IPS-20b (cell line): ENCODE measurements around the gene MTREX.

Source experiments
- H3K27ac ChIP-seq: one replicate; pipeline ENCODE4 v1.5.1; 2013; ENCODE audit warnings: low read length
- H3K27me3 ChIP-seq: 2 replicates; pipeline ENCODE4 v1.6.1; 2013; ENCODE audit warnings: mild to moderate bottlenecking, low read length, inconsistent platforms; ENCODE audit not compliant: insufficient read depth
- H3K36me3 ChIP-seq: 2 replicates; pipeline ENCODE4 v1.6.1; 2013; ENCODE audit warnings: low read depth, mild to moderate bottlenecking, inconsistent platforms, low read length, moderate library complexity; ENCODE audit not compliant: insufficient read depth
- H3K4me1 ChIP-seq: 2 replicates; pipeline ENCODE4 v1.6.1; 2013; ENCODE audit warnings: mild to moderate bottlenecking, control low read depth, inconsistent platforms, low read length, moderate library complexity; ENCODE audit not compliant: insufficient read depth
- H3K4me3 ChIP-seq: 2 replicates; pipeline ENCODE4 v1.5.1; 2013; ENCODE audit warnings: mild to moderate bottlenecking, low read length, inconsistent platforms
- H3K9ac ChIP-seq: 2 replicates; pipeline ENCODE4 v1.6.1; 2013; ENCODE audit warnings: low read depth, mild to moderate bottlenecking, inconsistent platforms, low read length, moderate library complexity
- H3K9me3 ChIP-seq: 2 replicates; pipeline ENCODE4 v1.6.1; 2013; ENCODE audit warnings: mild to moderate bottlenecking, low read depth, low read length, inconsistent platforms; ENCODE audit not compliant: insufficient read depth

The MTREX gene

DNA sequence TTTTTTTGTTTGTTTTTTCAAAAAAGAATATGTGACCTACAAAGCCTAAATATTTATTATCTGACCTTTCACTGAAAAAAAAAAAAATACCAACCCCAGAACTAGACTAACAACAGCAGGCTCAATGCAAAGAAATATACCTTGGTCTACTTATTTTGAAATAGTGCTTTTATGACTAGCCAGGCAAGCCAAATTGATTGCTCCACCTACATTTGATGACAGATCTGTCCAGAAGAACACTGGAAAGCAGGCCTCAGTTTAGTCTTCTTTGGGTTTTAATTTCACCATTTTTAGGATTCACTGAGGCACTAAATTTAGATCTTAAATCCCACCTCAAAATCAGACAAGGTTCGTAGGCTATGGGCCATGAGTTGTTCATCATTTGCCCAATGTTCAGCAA is 129.7 kb downstream of the MTREX start:
- H3K27ac ChIP-seq: peak overlapping the region; percentile 7
- H3K36me3 ChIP-seq: peaks cover 82% of the 10 kb centered on the region
- H3K4me3 ChIP-seq: no peak overlapping the region

DNA sequence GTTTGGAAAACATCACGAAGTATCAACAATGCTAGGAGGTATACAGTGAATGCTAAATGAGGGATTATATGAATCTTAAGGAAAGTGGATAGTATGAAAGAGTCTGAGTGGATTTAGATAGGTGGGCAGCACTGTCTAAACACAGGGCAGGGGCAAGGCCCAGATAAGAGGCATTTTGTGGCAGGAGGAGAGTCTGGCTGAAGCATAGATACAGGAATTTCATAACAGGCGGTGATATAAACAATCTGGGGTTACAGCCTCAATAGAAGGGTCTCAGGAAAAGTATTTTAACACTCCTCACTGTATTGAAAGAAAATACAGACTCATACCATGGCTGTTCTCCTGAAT is 130.0 kb downstream of the MTREX start:
- Histone ChIP-seq H3K27ac (peak overlapping the region; percentile 7), H3K27me3 (no peaks in the 10 kb centered on the region), H3K4me1 (peaks cover 34% of the 10 kb centered on the region), H3K9ac (peak overlapping the region; percentile 68; the same call in 1 of the 2 replicates), H3K36me3 (peaks cover 79% of the 10 kb centered on the region), H3K9me3 (peaks cover 30% of the 10 kb centered on the region; the same call in 1 of the 2 replicates), H3K4me3 (no peak overlapping the region)

More for the DNA sequence above, 129.7 kb downstream of the MTREX start:
- Histone ChIP-seq H3K9ac (peak overlapping the region; percentile 68; the same call in 1 of the 2 replicates), H3K9me3 (peaks cover 34% of the 10 kb centered on the region; the same call in 1 of the 2 replicates), H3K27me3 (no peaks in the 10 kb centered on the region), H3K4me1 (peaks cover 34% of the 10 kb centered on the region)

- H3K27me3 ChIP-seq: no peaks in the 10 kb centered on the region
- H3K36me3 ChIP-seq: peaks cover 71% of the 10 kb centered on the region
- no peak overlapping the region for H3K4me3 ChIP-seq
- peaks cover 34% of the 10 kb centered on the region for H3K4me1 ChIP-seq
- H3K9ac ChIP-seq: peak overlapping the region; percentile 12; the same call in 1 of the 2 replicates
- peaks cover 20% of the 10 kb centered on the region; the same call in 1 of the 2 replicates for H3K9me3 ChIP-seq
- H3K27ac ChIP-seq: peak overlapping the region; percentile 0
These were observed 131.2 kb downstream of the MTREX start for GRCh38 chr5:55438998-55439397.

DNA sequence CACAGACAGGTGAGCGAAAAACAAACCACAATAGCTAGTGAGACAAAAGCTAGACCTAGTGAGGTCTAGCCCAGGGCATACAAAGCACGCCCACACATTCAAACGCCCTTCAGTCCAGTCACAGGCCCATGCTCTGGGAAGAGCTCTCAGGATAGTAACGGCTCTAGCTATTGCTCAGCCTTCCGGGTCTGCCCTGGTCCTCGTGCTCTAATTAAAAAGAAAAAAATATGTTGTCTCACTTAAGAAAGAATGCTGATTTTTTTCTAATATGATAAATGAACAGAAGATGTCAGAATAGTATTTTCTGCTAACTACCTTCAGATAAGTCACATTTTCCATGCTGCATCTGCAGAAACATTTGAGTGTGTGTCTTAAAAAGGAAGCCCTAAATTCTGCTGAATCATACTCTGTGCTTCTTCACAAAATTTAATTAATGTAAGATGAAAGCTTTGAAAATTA is 132.4 kb downstream of the MTREX start:
- no peaks in the 10 kb centered on the region for H3K27me3 ChIP-seq
- peaks cover 9% of the 10 kb centered on the region; the same call in 1 of the 2 replicates for H3K9me3 ChIP-seq
- H3K27ac ChIP-seq: peak overlapping the region; percentile 0
- H3K4me3 ChIP-seq: no peak overlapping the region
- H3K4me1 ChIP-seq: peaks cover 34% of the 10 kb centered on the region
- H3K36me3 ChIP-seq: peaks cover 59% of the 10 kb centered on the region
- H3K9ac ChIP-seq: peak overlapping the region; percentile 12; the same call in 1 of the 2 replicates

DNA sequence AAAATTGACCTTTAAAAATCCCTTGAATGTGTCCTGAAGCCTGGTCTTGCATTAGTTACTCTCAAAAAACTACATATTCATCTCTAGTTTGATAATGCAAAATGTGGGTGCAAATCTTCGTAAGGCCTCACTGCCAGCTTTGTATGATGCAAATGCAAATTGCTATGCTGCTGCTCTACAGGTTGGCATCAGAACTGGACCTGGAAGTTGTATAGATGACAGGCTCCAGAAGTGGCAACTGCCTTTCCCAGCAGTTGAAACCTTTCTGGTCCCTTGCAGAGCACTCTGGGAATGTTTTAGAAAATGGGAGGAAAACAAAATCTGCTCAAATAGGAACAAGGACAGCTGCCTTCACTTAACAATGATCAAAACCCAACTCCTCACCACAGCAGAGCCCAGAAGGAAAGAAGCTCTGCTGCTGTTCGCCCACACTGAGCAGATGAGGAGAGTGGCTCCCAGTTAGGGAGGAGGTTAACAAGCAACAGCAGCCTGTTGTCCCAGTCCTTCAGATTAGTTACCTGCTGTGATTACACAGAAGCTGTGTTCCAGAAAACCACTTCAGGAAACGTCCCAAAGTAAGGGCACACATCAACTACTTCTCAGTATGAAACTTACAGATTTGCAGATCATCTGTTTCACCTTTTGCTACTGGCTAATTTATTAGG is 133.4 kb downstream of the MTREX start:
- H3K27me3 ChIP-seq: no peaks in the 10 kb centered on the region
- no peak overlapping the region for H3K27ac ChIP-seq
- H3K4me3 ChIP-seq: no peak overlapping the region
- peaks cover 8% of the 10 kb centered on the region; the same call in 1 of the 2 replicates for H3K9me3 ChIP-seq
- H3K9ac ChIP-seq: no peak overlapping the region
- H3K4me1 ChIP-seq: peaks cover 34% of the 10 kb centered on the region
- peaks cover 48% of the 10 kb centered on the region for H3K36me3 ChIP-seq

DNA sequence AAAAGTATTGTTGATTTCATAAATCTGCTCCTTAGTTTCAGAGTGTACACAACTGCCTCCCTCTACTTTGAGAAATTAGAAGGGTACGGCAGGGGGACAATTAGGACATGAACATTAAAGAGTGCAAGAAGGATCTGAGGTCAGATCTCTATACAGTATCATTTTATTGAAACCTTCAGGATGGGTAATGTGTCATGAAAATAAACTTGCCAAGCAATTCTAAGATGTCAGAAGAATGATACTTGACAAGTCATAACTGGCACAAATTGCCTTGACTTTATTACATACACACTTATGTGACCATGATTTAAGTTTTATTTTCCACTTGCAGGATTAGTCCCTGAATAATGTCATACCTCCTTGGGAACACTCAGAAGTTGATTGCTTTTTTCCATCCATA is 134.2 kb downstream of the MTREX start:
- peaks cover 1% of the 10 kb centered on the region; the same call in 1 of the 2 replicates for H3K9me3 ChIP-seq
- H3K36me3 ChIP-seq: peaks cover 41% of the 10 kb centered on the region
- H3K4me1 ChIP-seq: peaks cover 34% of the 10 kb centered on the region
- H3K9ac ChIP-seq: no peak overlapping the region
- H3K27me3 ChIP-seq: no peaks in the 10 kb centered on the region
- H3K4me3 ChIP-seq: no peak overlapping the region
- no peak overlapping the region for H3K27ac ChIP-seq

- peaks cover 13% of the 10 kb centered on the region for H3K36me3 ChIP-seq
- no peaks in the 10 kb centered on the region for H3K27me3 ChIP-seq
- no peak overlapping the region for H3K9ac ChIP-seq
- no peak overlapping the region for H3K4me3 ChIP-seq
- no peaks in the 10 kb centered on the region for H3K9me3 ChIP-seq
- no peak overlapping the region for H3K27ac ChIP-seq
- peaks cover 9% of the 10 kb centered on the region for H3K4me1 ChIP-seq
These were observed 138.0 kb downstream of the MTREX start for GRCh38 chr5:55445791-55446190.

DNA sequence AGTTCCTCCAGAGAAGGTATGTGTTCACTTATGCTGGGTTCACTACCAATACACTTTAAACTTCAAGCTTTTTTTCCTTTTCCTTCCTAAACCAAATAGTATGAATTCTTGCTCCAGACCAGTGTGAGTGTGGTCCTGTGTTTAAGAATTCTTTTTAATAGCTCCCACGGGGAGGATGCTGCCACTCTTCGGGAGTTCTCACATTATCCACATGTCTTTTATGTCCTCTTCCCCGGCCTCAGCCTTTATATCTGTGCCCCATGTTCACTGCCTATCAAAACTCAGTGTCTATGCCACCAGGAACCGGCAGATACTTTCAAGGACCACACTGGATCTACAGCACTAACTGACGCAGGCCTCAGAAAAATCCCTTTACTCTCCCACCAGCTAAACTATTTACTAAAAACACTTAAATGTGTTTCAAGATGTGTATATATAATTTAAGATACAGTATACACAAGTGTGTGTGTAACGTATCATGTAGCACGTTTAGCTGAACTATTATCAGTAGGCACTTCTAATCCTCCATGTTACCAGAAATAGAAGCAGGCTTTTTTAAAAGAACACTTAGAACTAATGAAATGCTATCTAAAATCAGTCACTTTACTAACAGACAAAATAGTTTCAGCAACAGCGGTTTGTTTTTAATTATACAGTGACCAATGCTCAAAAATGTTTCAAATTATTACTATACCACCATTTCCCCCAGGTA is 139.0 kb downstream of the MTREX start:
- Histone ChIP-seq H3K9me3 (no peaks in the 10 kb centered on the region), H3K4me3 (no peak overlapping the region), H3K27me3 (no peaks in the 10 kb centered on the region), H3K4me1 (peaks cover 1% of the 10 kb centered on the region), H3K9ac (no peak overlapping the region), H3K36me3 (peaks cover 3% of the 10 kb centered on the region), H3K27ac (no peak overlapping the region)

- no peaks in the 10 kb centered on the region for H3K27me3 ChIP-seq
- no peak overlapping the region for H3K4me3 ChIP-seq
- no peak overlapping the region for H3K27ac ChIP-seq
- H3K4me1 ChIP-seq: peaks cover 10% of the 10 kb centered on the region
- H3K9me3 ChIP-seq: no peaks in the 10 kb centered on the region
- no peaks in the 10 kb centered on the region; the same call in 1 of the 2 replicates for H3K36me3 ChIP-seq
- no peak overlapping the region for H3K9ac ChIP-seq
These were observed 142.4 kb downstream of the MTREX start for GRCh38 chr5:55450050-55450765.

DNA sequence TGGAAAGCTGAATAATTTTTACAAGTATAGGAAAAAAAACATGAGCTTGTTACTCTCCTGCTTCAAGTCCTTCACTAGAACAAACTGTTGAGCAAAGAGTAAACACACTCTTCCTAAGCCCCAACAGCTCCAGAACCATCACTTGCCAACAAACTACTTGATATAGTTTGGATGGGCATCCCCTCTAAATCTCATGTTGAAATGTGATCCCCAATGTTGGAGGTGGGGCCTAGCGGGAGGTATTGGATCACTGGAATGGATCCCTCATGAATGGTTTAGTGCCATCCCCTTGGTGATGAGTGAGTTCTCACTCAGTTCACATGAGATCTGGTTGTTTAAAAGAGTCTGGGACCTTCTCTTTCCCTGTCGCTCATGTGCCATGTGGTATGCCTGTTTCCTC is 144.2 kb downstream of the MTREX start:
- no peak overlapping the region for H3K4me3 ChIP-seq
- H3K36me3 ChIP-seq: no peaks in the 10 kb centered on the region; the same call in 1 of the 2 replicates
- no peaks in the 10 kb centered on the region for H3K9me3 ChIP-seq
- H3K4me1 ChIP-seq: peaks cover 10% of the 10 kb centered on the region
- no peaks in the 10 kb centered on the region for H3K27me3 ChIP-seq
- H3K27ac ChIP-seq: no peak overlapping the region
- no peak overlapping the region for H3K9ac ChIP-seq

- Histone ChIP-seq H3K27ac (no peak overlapping the region), H3K36me3 (no peaks in the 10 kb centered on the region; the same call in 1 of the 2 replicates), H3K9me3 (no peaks in the 10 kb centered on the region), H3K4me3 (no peak overlapping the region), H3K4me1 (peaks cover 10% of the 10 kb centered on the region), H3K9ac (no peak overlapping the region), H3K27me3 (no peaks in the 10 kb centered on the region)
These were observed 145.4 kb downstream of the MTREX start for GRCh38 chr5:55453211-55453610.
